ENCODE measurements around the gene VNN1.

DNA sequence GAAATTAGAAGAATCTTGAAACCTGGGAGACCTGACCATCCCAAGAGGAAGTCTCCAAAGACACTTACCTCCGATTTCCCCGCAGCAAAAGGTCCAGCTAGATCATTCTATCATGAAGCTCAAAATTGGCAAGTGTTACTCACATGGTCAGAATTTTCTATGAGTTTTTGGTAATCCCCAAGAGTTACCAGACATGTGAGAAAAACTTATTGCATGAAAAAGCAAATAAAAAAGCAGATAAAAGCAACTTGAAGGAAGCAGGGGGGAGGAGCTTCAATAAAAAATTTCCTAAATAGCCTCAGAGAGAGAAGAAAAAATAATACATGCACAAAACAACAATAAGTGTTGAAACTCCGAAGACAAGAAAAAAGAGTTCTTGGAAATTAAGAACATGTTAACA lies 27.3 kb downstream of the VNN1 start:
- TF ChIP-seq, protein P1, sequence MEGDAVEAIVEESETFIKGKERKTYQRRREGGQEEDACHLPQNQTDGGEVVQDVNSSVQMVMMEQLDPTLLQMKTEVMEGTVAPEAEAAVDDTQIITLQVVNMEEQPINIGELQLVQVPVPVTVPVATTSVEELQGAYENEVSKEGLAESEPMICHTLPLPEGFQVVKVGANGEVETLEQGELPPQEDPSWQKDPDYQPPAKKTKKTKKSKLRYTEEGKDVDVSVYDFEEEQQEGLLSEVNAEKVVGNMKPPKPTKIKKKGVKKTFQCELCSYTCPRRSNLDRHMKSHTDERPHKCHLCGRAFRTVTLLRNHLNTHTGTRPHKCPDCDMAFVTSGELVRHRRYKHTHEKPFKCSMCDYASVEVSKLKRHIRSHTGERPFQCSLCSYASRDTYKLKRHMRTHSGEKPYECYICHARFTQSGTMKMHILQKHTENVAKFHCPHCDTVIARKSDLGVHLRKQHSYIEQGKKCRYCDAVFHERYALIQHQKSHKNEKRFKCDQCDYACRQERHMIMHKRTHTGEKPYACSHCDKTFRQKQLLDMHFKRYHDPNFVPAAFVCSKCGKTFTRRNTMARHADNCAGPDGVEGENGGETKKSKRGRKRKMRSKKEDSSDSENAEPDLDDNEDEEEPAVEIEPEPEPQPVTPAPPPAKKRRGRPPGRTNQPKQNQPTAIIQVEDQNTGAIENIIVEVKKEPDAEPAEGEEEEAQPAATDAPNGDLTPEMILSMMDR (IDR thresholded peaks at IDR 0.05) = no peak
- no peak for TF ChIP-seq POLR2A (IDR thresholded peaks at IDR 0.05)

Data from heart left ventricle (tissue), 13 donors.